ENCODE data around the gene TAS2R16.

TAS2R16 gene

DNA sequence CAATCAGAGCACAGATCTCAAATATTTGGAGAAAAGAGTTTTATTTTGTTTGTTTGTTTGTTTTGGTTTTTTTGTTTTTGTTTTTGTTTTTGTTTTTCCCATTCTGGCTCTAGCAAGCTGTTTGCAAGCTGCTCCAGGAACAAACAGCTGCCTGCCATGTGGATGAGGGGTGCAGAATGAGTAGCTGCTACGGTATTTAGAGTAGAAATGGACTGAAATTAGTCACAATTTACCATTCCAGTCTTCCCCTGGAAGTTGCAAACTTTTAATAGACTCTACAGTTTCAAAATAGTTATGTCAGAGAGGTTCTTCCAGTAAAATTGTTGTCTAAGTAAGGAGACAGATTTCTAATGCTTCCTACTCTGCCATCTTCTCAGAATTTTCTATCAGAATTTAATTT lies 27.1 kb upstream of the TAS2R16 start:
- no peak overlapping the region for H3K27ac ChIP-seq (ENCODE audit: low read depth, low read length)
- peaks cover 0 to 3% (median 0%) of the 10 kb centered on the region in 5 donors for H3K9me3 ChIP-seq (ENCODE audit: control insufficient read depth in 5 of 5, low read length in 5 of 5)
- no peak overlapping the region for H3K4me3 ChIP-seq (ENCODE audit: low read depth in 1 of 5, low read length in 5 of 5)
- no peaks in the 10 kb centered on the region for H3K36me3 ChIP-seq (ENCODE audit: control insufficient read depth in 5 of 5, insufficient read depth in 5 of 5, low read length in 5 of 5)
- H3K4me1 ChIP-seq (ENCODE audit: control insufficient read depth in 5 of 5, insufficient read depth in 5 of 5, low read length in 5 of 5), result no peaks in the 10 kb centered on the region
- no peak overlapping the region for H3K9ac ChIP-seq (ENCODE audit: low read length in 5 of 5)
- no peaks in the 10 kb centered on the region for H3K27me3 ChIP-seq (ENCODE audit: control insufficient read depth in 5 of 5, insufficient read depth in 4 of 5, low read length in 5 of 5)

GRCh38 chr7:123012435-123012834 lies 16.9 kb upstream of the TAS2R16 start:
- no peak overlapping the region for H3K4me3 ChIP-seq (ENCODE audit: low read depth in 1 of 5, low read length in 5 of 5)
- no peak overlapping the region for H3K9ac ChIP-seq (ENCODE audit: low read length in 5 of 5)
- no peaks in the 10 kb centered on the region for H3K9me3 ChIP-seq (ENCODE audit: control insufficient read depth in 5 of 5, low read length in 5 of 5)
- no peaks in the 10 kb centered on the region for H3K36me3 ChIP-seq (ENCODE audit: control insufficient read depth in 5 of 5, insufficient read depth in 5 of 5, low read length in 5 of 5)
- H3K27ac ChIP-seq (ENCODE audit: low read depth, low read length), result no peak overlapping the region
- H3K27me3 ChIP-seq (ENCODE audit: control insufficient read depth in 5 of 5, insufficient read depth in 4 of 5, low read length in 5 of 5), result no peaks in the 10 kb centered on the region
- no peaks in the 10 kb centered on the region for H3K4me1 ChIP-seq (ENCODE audit: control insufficient read depth in 5 of 5, insufficient read depth in 5 of 5, low read length in 5 of 5)

DNA sequence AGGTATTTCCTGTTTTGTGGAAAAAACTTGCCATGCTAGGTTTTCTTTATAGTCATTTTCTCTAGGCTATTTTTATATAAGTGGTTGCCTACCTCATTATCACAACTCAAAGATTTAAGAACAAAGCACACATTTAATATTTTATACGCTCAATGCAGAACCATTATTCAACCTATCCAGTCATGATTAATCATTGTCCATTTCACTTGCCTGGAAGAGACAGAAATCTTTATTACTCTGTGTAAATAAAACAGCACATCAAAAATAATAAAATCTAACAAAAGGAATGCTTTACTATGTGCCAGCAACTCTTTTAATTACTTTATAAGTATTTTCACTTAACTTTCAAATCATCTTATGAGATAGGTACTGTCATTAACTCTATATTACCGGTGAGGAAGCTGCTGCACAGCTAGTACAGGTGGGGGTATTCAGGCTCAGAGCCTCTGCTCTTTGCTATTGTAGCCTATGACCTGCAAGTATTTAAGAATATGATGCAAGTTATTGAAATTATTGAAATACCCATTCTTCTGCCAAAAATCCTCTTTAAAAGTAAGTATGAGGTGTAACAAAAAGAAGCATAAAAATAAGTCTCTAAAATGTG lies 16.4 kb upstream of the TAS2R16 start:
- H3K9me3 ChIP-seq (ENCODE audit: control insufficient read depth in 5 of 5, low read length in 5 of 5), result no peaks in the 10 kb centered on the region
- no peak overlapping the region for H3K9ac ChIP-seq (ENCODE audit: low read length in 5 of 5)
- no peak overlapping the region for H3K4me3 ChIP-seq (ENCODE audit: low read depth in 1 of 5, low read length in 5 of 5)
- no peak overlapping the region for H3K27ac ChIP-seq (ENCODE audit: low read depth, low read length)
- H3K36me3 ChIP-seq (ENCODE audit: control insufficient read depth in 5 of 5, insufficient read depth in 5 of 5, low read length in 5 of 5), result no peaks in the 10 kb centered on the region
- no peaks in the 10 kb centered on the region for H3K27me3 ChIP-seq (ENCODE audit: control insufficient read depth in 5 of 5, insufficient read depth in 4 of 5, low read length in 5 of 5)
- H3K4me1 ChIP-seq (ENCODE audit: control insufficient read depth in 5 of 5, insufficient read depth in 5 of 5, low read length in 5 of 5), result no peaks in the 10 kb centered on the region

DNA sequence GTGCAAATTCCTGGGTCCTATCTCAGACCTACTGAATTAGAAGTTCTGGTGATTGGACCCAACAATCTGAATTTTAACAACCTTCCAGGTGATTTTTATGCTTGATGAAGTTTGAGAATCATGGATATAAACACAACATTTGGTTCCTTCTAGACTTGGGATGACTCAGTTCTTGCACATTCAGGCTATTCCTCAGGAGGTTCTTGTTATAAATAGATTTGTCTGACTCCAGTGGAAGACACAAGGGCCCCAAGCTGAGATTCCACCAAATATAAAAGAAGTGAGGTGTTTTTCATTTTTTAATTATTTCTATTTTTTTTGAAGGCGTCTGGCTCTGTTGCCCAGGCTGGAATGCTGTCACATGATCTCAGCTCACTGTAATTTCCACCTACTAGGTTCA lies 9.4 kb upstream of the TAS2R16 start:
- Histone ChIP-seq H3K36me3 (ENCODE audit: control insufficient read depth in 5 of 5, insufficient read depth in 5 of 5, low read length in 5 of 5) (no peaks in the 10 kb centered on the region), H3K9me3 (ENCODE audit: control insufficient read depth in 5 of 5, low read length in 5 of 5) (no peaks in the 10 kb centered on the region), H3K27me3 (ENCODE audit: control insufficient read depth in 5 of 5, insufficient read depth in 4 of 5, low read length in 5 of 5) (no peaks in the 10 kb centered on the region), H3K4me3 (ENCODE audit: low read depth in 1 of 5, low read length in 5 of 5) (no peak overlapping the region), H3K9ac (ENCODE audit: low read length in 5 of 5) (no peak overlapping the region), H3K4me1 (ENCODE audit: control insufficient read depth in 5 of 5, insufficient read depth in 5 of 5, low read length in 5 of 5) (no peaks in the 10 kb centered on the region), H3K27ac (ENCODE audit: low read depth, low read length) (no peak overlapping the region)

DNA sequence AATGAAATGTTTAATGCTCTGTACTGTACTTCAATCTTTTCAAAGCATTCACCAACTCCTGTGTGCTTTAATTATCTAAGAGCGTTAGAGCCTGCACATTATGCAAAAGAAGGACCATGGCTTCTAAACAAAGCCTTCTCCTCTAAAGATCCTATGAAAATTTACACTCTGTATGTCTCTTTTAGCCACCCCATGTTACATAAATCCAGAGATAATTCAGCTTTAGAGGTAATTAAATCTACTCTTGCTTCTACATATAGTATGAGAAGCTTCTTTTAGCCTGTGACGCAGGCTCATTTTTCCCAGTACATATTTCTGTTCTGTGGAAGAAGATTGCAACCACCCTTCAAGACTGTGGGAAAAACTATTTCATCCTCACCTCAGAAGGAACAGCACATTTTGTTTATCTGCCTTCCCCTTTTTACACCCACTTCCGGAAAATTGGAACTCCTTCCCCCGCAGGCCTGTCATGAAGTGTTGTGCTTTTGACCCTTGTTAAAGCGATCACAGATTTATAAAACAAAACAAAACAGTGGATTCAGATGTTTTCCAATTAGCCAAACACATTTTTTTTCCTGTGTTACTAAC lies 8.1 kb upstream of the TAS2R16 start:
- Histone ChIP-seq H3K27me3 (ENCODE audit: control insufficient read depth in 5 of 5, insufficient read depth in 4 of 5, low read length in 5 of 5) (no peaks in the 10 kb centered on the region), H3K9ac (ENCODE audit: low read length in 5 of 5) (no peak overlapping the region), H3K4me3 (ENCODE audit: low read depth in 1 of 5, low read length in 5 of 5) (no peak overlapping the region), H3K27ac (ENCODE audit: low read depth, low read length) (no peak overlapping the region), H3K9me3 (ENCODE audit: control insufficient read depth in 5 of 5, low read length in 5 of 5) (no peaks in the 10 kb centered on the region), H3K4me1 (ENCODE audit: control insufficient read depth in 5 of 5, insufficient read depth in 5 of 5, low read length in 5 of 5) (no peaks in the 10 kb centered on the region), H3K36me3 (ENCODE audit: control insufficient read depth in 5 of 5, insufficient read depth in 5 of 5, low read length in 5 of 5) (no peaks in the 10 kb centered on the region)

DNA sequence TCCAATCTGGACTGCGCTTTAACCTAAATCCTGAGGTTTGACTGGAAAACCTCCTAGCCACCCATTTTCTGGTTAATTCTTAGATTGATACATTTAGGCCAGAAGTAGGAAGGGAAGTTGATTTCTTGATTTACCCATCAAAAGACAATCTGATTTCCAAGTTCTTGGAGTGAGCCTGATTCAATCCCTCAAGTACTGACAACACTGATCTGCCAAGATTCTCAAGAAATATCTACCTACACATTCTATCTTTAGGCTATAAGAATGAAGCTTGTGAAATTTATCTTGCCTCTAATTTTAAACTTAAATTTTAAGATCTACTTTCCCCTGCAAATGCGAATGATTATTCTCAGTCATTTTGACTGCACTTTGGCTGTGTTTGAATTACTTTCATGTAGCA lies 5.9 kb downstream of the TAS2R16 start:
- no peak overlapping the region for H3K9ac ChIP-seq (ENCODE audit: low read length in 5 of 5)
- no peak overlapping the region for H3K27ac ChIP-seq (ENCODE audit: low read depth, low read length)
- no peaks in the 10 kb centered on the region for H3K9me3 ChIP-seq (ENCODE audit: control insufficient read depth in 5 of 5, low read length in 5 of 5)
- H3K4me1 ChIP-seq (ENCODE audit: control insufficient read depth in 5 of 5, insufficient read depth in 5 of 5, low read length in 5 of 5), result no peaks in the 10 kb centered on the region
- no peak overlapping the region for H3K4me3 ChIP-seq (ENCODE audit: low read depth in 1 of 5, low read length in 5 of 5)
- H3K27me3 ChIP-seq (ENCODE audit: control insufficient read depth in 5 of 5, insufficient read depth in 4 of 5, low read length in 5 of 5), result no peaks in the 10 kb centered on the region
- no peaks in the 10 kb centered on the region for H3K36me3 ChIP-seq (ENCODE audit: control insufficient read depth in 5 of 5, insufficient read depth in 5 of 5, low read length in 5 of 5)

DNA sequence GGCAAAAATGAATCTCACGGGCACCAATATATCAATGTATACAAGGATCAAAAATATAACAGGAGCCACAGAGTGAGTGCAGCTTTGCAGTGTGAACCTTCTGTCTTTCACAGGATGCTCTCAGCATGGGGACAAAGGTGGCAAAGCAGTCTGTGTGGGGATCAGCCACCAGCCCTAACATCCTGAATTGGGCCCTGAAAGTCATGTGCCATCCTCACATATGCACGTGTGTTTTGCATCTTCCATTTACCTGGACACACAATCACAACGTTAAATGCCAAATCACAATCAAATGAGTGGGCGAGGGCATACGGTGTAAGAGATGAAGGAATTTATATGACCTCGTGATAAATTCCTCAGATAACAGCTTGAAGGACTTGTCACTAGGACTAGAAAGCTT lies 6.5 kb downstream of the TAS2R16 start:
- Histone ChIP-seq H3K9ac (ENCODE audit: low read length in 5 of 5) (no peak overlapping the region), H3K36me3 (ENCODE audit: control insufficient read depth in 5 of 5, insufficient read depth in 5 of 5, low read length in 5 of 5) (no peaks in the 10 kb centered on the region), H3K4me3 (ENCODE audit: low read depth in 1 of 5, low read length in 5 of 5) (no peak overlapping the region), H3K4me1 (ENCODE audit: control insufficient read depth in 5 of 5, insufficient read depth in 5 of 5, low read length in 5 of 5) (no peaks in the 10 kb centered on the region), H3K9me3 (ENCODE audit: control insufficient read depth in 5 of 5, low read length in 5 of 5) (no peaks in the 10 kb centered on the region), H3K27me3 (ENCODE audit: control insufficient read depth in 5 of 5, insufficient read depth in 4 of 5, low read length in 5 of 5) (no peaks in the 10 kb centered on the region), H3K27ac (ENCODE audit: low read depth, low read length) (no peak overlapping the region)

DNA sequence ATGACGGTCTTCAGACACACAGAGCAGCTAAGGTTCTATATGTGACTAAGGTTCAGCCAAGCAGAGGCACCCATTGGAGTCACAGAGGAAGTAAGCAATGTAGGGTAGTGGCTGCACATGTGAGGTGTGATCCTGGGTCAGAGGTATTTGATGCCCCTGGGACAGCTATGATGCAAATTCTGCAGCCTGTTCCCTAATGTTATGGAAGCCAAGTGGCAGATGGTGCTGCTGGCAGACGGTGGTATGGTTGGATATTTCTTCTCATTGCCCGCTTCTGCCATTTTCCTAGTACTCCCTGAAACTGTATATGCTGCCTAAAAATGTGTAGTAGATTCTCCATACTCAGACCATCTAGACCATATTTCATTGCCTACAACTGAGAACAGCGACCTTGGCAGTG lies 7.2 kb downstream of the TAS2R16 start:
- no peak overlapping the region for H3K9ac ChIP-seq (ENCODE audit: low read length in 5 of 5)
- H3K4me1 ChIP-seq (ENCODE audit: control insufficient read depth in 5 of 5, insufficient read depth in 5 of 5, low read length in 5 of 5), result no peaks in the 10 kb centered on the region
- H3K27me3 ChIP-seq (ENCODE audit: control insufficient read depth in 5 of 5, insufficient read depth in 4 of 5, low read length in 5 of 5), result no peaks in the 10 kb centered on the region
- H3K36me3 ChIP-seq (ENCODE audit: control insufficient read depth in 5 of 5, insufficient read depth in 5 of 5, low read length in 5 of 5), result no peaks in the 10 kb centered on the region
- no peak overlapping the region for H3K4me3 ChIP-seq (ENCODE audit: low read depth in 1 of 5, low read length in 5 of 5)
- H3K27ac ChIP-seq (ENCODE audit: low read depth, low read length), result no peak overlapping the region
- no peaks in the 10 kb centered on the region for H3K9me3 ChIP-seq (ENCODE audit: control insufficient read depth in 5 of 5, low read length in 5 of 5)

DNA sequence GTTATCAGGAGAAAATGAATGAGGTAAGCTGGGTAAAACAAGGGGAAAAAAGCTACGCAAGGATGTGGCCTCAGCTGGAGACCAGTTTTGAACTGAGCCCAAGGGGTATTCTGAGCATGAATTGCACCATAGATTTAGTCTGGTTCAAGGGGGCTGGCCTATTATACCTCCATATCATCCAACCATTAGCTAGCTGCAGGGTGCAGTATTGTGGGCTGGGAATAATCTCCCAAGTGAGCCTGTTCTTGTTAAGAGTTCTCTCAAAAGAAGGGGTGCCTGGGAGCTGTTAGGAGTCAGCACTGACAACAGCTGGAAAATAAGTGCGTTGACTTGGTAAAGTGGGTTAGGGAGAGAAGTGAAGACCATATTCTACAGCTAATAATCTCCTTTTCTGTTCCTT lies 8.0 kb downstream of the TAS2R16 start:
- no peaks in the 10 kb centered on the region for H3K4me1 ChIP-seq (ENCODE audit: control insufficient read depth in 5 of 5, insufficient read depth in 5 of 5, low read length in 5 of 5)
- H3K36me3 ChIP-seq (ENCODE audit: control insufficient read depth in 5 of 5, insufficient read depth in 5 of 5, low read length in 5 of 5), result no peaks in the 10 kb centered on the region
- no peak overlapping the region for H3K4me3 ChIP-seq (ENCODE audit: low read depth in 1 of 5, low read length in 5 of 5)
- H3K27ac ChIP-seq (ENCODE audit: low read depth, low read length), result no peak overlapping the region
- no peaks in the 10 kb centered on the region for H3K9me3 ChIP-seq (ENCODE audit: control insufficient read depth in 5 of 5, low read length in 5 of 5)
- no peaks in the 10 kb centered on the region for H3K27me3 ChIP-seq (ENCODE audit: control insufficient read depth in 5 of 5, insufficient read depth in 4 of 5, low read length in 5 of 5)
- no peak overlapping the region for H3K9ac ChIP-seq (ENCODE audit: low read length in 5 of 5)

GRCh38 chr7:122984021-122984420 lies 11.5 kb downstream of the TAS2R16 start:
- Histone ChIP-seq H3K27ac (ENCODE audit: low read depth, low read length) (no peak overlapping the region), H3K36me3 (ENCODE audit: control insufficient read depth in 5 of 5, insufficient read depth in 5 of 5, low read length in 5 of 5) (no peaks in the 10 kb centered on the region)

More at GRCh38 chr7:122984021-122984420, 11.5 kb downstream of the TAS2R16 start:
- H3K9me3 ChIP-seq (ENCODE audit: control insufficient read depth in 5 of 5, low read length in 5 of 5), result no peaks in the 10 kb centered on the region
- no peaks in the 10 kb centered on the region for H3K27me3 ChIP-seq (ENCODE audit: control insufficient read depth in 5 of 5, insufficient read depth in 4 of 5, low read length in 5 of 5)
- no peak overlapping the region for H3K4me3 ChIP-seq (ENCODE audit: low read depth in 1 of 5, low read length in 5 of 5)
- H3K4me1 ChIP-seq (ENCODE audit: control insufficient read depth in 5 of 5, insufficient read depth in 5 of 5, low read length in 5 of 5), result no peaks in the 10 kb centered on the region
- H3K9ac ChIP-seq (ENCODE audit: low read length in 5 of 5), result no peak overlapping the region
